ENCODE measurements around the gene PEX3. TPM values are rescaled to one million over a fixed set of nuclear protein-coding genes. Genes with fewer than 3 reads are reported as not detected.

PEX3 gene
- total RNA-seq, 4 donors from 2014 or later = 4.1 to 16.6 (median 12.7) TPM

GRCh38 chr6:143538374-143538773 lies 87.8 kb downstream of the PEX3 start:
- Histone ChIP-seq H3K4me1 (peaks cover 0 to 23% (median 3%) of the 10 kb centered on the region in 4 donors), H3K27ac (peak overlapping the region in 2 of 4 donors; percentile 82 to 94), H3K27me3 (no peaks in the 10 kb centered on the region), H3K36me3 (no peaks in the 10 kb centered on the region), H3K4me3 (peak overlapping the region in 2 of 4 donors; percentile 49 to 78), H3K9me3 (no peaks in the 10 kb centered on the region)
- TF ChIP-seq POLR2A (IDR thresholded peaks at IDR 0.05) (no peak), CTCF (IDR thresholded peaks at IDR 0.05) (no peak)
- DNase-seq = no peak

- TF ChIP-seq CTCF (IDR thresholded peaks at IDR 0.05) (no peak), POLR2A (IDR thresholded peaks at IDR 0.05) (no peak)
- DNase-seq = no peak
- Histone ChIP-seq H3K9me3 (no peaks in the 10 kb centered on the region), H3K36me3 (no peaks in the 10 kb centered on the region), H3K27ac (peak overlapping the region in 2 of 4 donors; percentile 27 to 94), H3K4me1 (peaks cover 0 to 30% (median 4%) of the 10 kb centered on the region in 4 donors), H3K4me3 (no peak overlapping the region), H3K27me3 (no peaks in the 10 kb centered on the region)
These were observed 88.5 kb downstream of the PEX3 start for GRCh38 chr6:143539106-143539505.

DNA sequence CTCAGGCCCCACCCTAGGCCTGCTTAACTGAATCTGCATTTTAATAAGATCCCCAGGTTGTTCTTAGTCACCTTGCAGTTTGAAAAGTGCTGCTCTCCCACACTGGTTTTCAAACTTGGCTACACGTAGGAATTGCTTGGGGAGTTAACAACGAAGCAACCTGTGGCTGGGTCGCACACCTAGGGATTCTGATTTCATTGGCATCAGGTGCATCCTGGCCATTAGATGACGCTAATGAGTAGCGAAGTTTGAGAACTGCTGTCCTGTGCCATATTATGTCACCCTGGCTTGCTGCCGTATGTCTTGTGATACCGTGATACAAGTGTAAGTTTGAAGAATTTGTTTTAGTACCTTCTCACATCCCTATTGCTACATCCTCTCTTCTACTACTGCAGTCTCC lies 89.1 kb downstream of the PEX3 start:
- Histone ChIP-seq H3K36me3 (no peaks in the 10 kb centered on the region), H3K9me3 (no peaks in the 10 kb centered on the region), H3K4me1 (peaks cover 0 to 36% (median 4%) of the 10 kb centered on the region in 4 donors), H3K27ac (peak overlapping the region in 2 of 4 donors; percentile 27 to 94), H3K4me3 (no peak overlapping the region), H3K27me3 (no peaks in the 10 kb centered on the region)
- TF ChIP-seq CTCF (IDR thresholded peaks at IDR 0.05) = peak in 1 of 6 experiments; percentile 15
- TF ChIP-seq POLR2A (IDR thresholded peaks at IDR 0.05) = no peak
- no peak for DNase-seq

DNA sequence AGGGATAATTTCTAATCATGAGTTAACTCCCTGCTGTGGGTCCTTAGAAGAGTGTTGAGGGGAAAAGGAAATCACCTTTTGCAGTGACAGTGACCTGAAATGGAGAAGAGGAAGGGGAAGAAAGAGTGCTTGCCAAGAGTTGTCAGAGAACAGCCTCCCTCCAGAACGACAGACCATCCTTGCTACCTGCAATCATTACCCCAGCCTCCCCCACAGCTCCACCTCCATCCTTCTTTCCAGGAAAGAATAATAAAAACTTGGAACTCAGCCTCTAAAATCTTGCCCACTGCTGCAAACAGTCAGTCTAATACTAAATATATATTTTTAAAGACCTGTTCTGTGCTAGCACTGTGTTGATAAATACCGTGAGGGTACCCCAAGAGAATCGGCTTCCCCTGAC lies 89.6 kb downstream of the PEX3 start:
- DNase-seq = no peak
- no peaks in the 10 kb centered on the region for H3K27me3 ChIP-seq
- H3K4me1 ChIP-seq = peaks cover 0 to 36% (median 3%) of the 10 kb centered on the region in 4 donors
- no peaks in the 10 kb centered on the region for H3K36me3 ChIP-seq
- H3K27ac ChIP-seq = peak overlapping the region in 2 of 4 donors; percentile 27 to 94
- no peaks in the 10 kb centered on the region for H3K9me3 ChIP-seq
- H3K4me3 ChIP-seq = no peak overlapping the region
- TF ChIP-seq CTCF (IDR thresholded peaks at IDR 0.05) = no peak
- TF ChIP-seq POLR2A (IDR thresholded peaks at IDR 0.05) = no peak

Small RNA genes lying within 50 kb of the gene (small RNA-seq; reads per million reads assigned to genes)
- 0 reads per million in 2 donors for gene RNA5SP221

Other genes with a start within 250 kb of the PEX3 start
- 10 to 100 TPM in 1 of 4 donors, 1 to 10 TPM in 3; 1.7 to 11.3 (median 6.1) TPM for gene ADAT2, start 110 bp upstream of the PEX3 start, total RNA-seq
- gene FUCA2, start 60.9 kb downstream of the PEX3 start, total RNA-seq = 10 to 100 TPM; 47.3 to 78.8 (median 54.4) TPM
- 10 to 100 TPM; 39.8 to 99.0 (median 49.3) TPM for gene PHACTR2, start 227.2 kb downstream of the PEX3 start, total RNA-seq